Neutrophil (primary cell): ENCODE results near the gene SCG3.

Source experiments
- H3K27ac ChIP-seq: fragments of 200-600 bp; sonication (generic); 2 replicates; pipeline ENCODE4 v1.5.1; 2016; ENCODE audit warnings: mild to moderate bottlenecking, moderate library complexity
- H3K27me3 ChIP-seq: fragments of 200-600 bp; sonication (generic); 2 replicates; pipeline ENCODE4 v1.6.0; 2016; ENCODE audit warnings: mild to moderate bottlenecking
- H3K36me3 ChIP-seq: fragments of 200-600 bp; sonication (generic); 2 replicates; pipeline ENCODE4 v1.5.1; 2017
- H3K4me1 ChIP-seq, 2 experiments: fragments of 200-600 bp in 1 of 2; sonication (generic) in 1 of 2; 1 replicate in 1 of 2; 2 replicates in 1 of 2; pipeline versions ENCODE4 v1.5.1 to v1.6.1; 2013 to 2016; ENCODE audit warnings: low read depth in 1 of 2, low read length in 1 of 2, mild to moderate bottlenecking in 1 of 2, moderate library complexity in 1 of 2; ENCODE audit not compliant: control insufficient read depth in 1 of 2, insufficient read depth in 1 of 2
- H3K4me3 ChIP-seq, 2 experiments: fragments of 200-600 bp in 1 of 2; sonication (generic) in 1 of 2; 1 replicate in 1 of 2; 2 replicates in 1 of 2; pipeline ENCODE4 v1.5.1; 2013 to 2016; ENCODE audit warnings: low read depth in 1 of 2, low read length in 1 of 2, mild to moderate bottlenecking in 1 of 2, moderate library complexity in 1 of 2
- H3K9me3 ChIP-seq: fragments of 200-600 bp; sonication (generic); 2 replicates; pipeline ENCODE4 v1.5.1; 2016
- CTCF ChIP-seq: fragments of 200-600 bp; sonication (generic); IDR thresholded peaks from 2 replicates; pipeline ENCODE4 v1.5.1; 2016; ENCODE audit warnings: antibody characterized with exemption

Gene SCG3

GRCh38 chr15:51759557-51760070 lies 78.3 kb downstream of the SCG3 start:
- Histone ChIP-seq H3K36me3 (no peaks in the 10 kb centered on the region), H3K4me3 (no peak overlapping the region), H3K27ac (peak overlapping the region; percentile 0), H3K4me1 (peaks cover 33% of the 10 kb centered on the region in 2 experiments), H3K27me3 (no peaks in the 10 kb centered on the region), H3K9me3 (no peaks in the 10 kb centered on the region)
- TF ChIP-seq CTCF, result no peak

- Histone ChIP-seq H3K4me1 (peaks cover 21% of the 10 kb centered on the region in 2 experiments), H3K9me3 (no peaks in the 10 kb centered on the region), H3K27me3 (no peaks in the 10 kb centered on the region), H3K27ac (peak overlapping the region; percentile 30), H3K36me3 (no peaks in the 10 kb centered on the region), H3K4me3 (no peak overlapping the region)
- TF ChIP-seq CTCF, result no peak
These were observed 79.5 kb downstream of the SCG3 start for GRCh38 chr15:51760805-51761204.

GRCh38 chr15:51765751-51766150 lies 84.4 kb downstream of the SCG3 start:
- Histone ChIP-seq H3K36me3 (peaks cover 9% of the 10 kb centered on the region), H3K9me3 (no peaks in the 10 kb centered on the region), H3K4me3 (no peak overlapping the region), H3K27me3 (no peaks in the 10 kb centered on the region), H3K4me1 (peaks cover 15 to 17% of the 10 kb centered on the region in 2 experiments), H3K27ac (no peak overlapping the region)
- no peak for TF ChIP-seq CTCF

- H3K27ac ChIP-seq, result peak overlapping the region; percentile 12
- TF ChIP-seq CTCF, result no peak
- peaks cover 12 to 15% of the 10 kb centered on the region in 2 experiments for H3K4me1 ChIP-seq
- no peak overlapping the region for H3K4me3 ChIP-seq
- H3K9me3 ChIP-seq, result no peaks in the 10 kb centered on the region
- peaks cover 9% of the 10 kb centered on the region for H3K36me3 ChIP-seq
- no peaks in the 10 kb centered on the region for H3K27me3 ChIP-seq
These were observed 85.0 kb downstream of the SCG3 start for GRCh38 chr15:51766341-51766740.

- Histone ChIP-seq H3K4me3 (peak overlapping the region; percentile 38 to 41), H3K27ac (peak overlapping the region; percentile 85), H3K36me3 (peaks cover 17% of the 10 kb centered on the region), H3K4me1 (peaks cover 12 to 15% of the 10 kb centered on the region in 2 experiments), H3K9me3 (no peaks in the 10 kb centered on the region), H3K27me3 (no peaks in the 10 kb centered on the region)
- no peak for TF ChIP-seq CTCF
These were observed 86.7 kb downstream of the SCG3 start for GRCh38 chr15:51768018-51768417.
